Uterus (tissue), 2 donors: ENCODE data around the gene ASTN2.

Experiments
- CTCF ChIP-seq, 4 experiments: fragments of 200-600 bp in 2 of 4; fragments of 450-650 bp in 2 of 4; sonication (generic) in 2 of 4; IDR thresholded peaks; one replicate each; pipeline ENCODE4 v1.5.1; 2016 to 2019; ENCODE audit warnings: antibody characterized with exemption in 4 of 4, mild to moderate bottlenecking in 2 of 4, moderate library complexity in 1 of 4
- POLR2A ChIP-seq, 2 donors: fragments of 450-650 bp; IDR thresholded peaks; one replicate each; pipeline ENCODE4 v1.6.1; 2016; ENCODE audit warnings: antibody characterized with exemption in 2 of 2, mild to moderate bottlenecking in 1 of 2, moderate library complexity in 1 of 2

- TF ChIP-seq CTCF (IDR thresholded peaks at IDR 0.05) (no peak), POLR2A (IDR thresholded peaks at IDR 0.05) (no peak)
Observed at GRCh38 chr9:116525611-116526010, 889.2 kb downstream of the ASTN2 start.
